ENCODE measurements around the gene LRFN2. TPM values are rescaled to one million over a fixed set of nuclear protein-coding genes. Genes with fewer than 3 reads are reported as not detected.

Gene LRFN2
- total RNA-seq, 1 donor from 2014 or later, result not detected

DNA sequence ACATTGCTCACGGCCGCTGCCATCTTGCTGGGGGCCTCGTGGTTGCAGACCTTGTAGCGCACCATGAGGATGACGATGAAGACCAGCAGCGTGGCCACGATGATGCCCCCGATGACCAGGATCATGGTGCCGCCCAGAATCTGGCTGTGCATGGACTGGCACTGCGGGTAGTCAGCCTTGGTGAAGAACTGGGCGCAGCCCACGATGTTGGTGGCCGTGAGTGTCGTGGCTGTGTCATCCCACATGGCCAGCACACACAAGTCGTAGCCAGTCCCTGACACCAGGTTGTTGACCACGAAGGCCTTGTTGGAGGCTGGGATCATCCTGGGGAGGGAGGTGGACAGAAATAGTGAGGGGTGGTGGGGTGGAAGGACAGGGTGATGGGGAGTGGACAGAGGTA is 194.6 kb downstream of the LRFN2 start:
- Histone ChIP-seq H3K4me1 (no peaks in the 10 kb centered on the region), H3K27me3 (no peaks in the 10 kb centered on the region), H3K36me3 (no peaks in the 10 kb centered on the region), H3K27ac (no peak overlapping the region), H3K9me3 (no peaks in the 10 kb centered on the region), H3K4me3 (no peak overlapping the region)
- TF ChIP-seq, protein P1, sequence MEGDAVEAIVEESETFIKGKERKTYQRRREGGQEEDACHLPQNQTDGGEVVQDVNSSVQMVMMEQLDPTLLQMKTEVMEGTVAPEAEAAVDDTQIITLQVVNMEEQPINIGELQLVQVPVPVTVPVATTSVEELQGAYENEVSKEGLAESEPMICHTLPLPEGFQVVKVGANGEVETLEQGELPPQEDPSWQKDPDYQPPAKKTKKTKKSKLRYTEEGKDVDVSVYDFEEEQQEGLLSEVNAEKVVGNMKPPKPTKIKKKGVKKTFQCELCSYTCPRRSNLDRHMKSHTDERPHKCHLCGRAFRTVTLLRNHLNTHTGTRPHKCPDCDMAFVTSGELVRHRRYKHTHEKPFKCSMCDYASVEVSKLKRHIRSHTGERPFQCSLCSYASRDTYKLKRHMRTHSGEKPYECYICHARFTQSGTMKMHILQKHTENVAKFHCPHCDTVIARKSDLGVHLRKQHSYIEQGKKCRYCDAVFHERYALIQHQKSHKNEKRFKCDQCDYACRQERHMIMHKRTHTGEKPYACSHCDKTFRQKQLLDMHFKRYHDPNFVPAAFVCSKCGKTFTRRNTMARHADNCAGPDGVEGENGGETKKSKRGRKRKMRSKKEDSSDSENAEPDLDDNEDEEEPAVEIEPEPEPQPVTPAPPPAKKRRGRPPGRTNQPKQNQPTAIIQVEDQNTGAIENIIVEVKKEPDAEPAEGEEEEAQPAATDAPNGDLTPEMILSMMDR (IDR thresholded peaks at IDR 0.05), result no peak
- intact Hi-C loops (cut with DNase I), result no loop called here
- DNase-seq (ENCODE audit: low spot score in 2 of 2), result no peak

DNA sequence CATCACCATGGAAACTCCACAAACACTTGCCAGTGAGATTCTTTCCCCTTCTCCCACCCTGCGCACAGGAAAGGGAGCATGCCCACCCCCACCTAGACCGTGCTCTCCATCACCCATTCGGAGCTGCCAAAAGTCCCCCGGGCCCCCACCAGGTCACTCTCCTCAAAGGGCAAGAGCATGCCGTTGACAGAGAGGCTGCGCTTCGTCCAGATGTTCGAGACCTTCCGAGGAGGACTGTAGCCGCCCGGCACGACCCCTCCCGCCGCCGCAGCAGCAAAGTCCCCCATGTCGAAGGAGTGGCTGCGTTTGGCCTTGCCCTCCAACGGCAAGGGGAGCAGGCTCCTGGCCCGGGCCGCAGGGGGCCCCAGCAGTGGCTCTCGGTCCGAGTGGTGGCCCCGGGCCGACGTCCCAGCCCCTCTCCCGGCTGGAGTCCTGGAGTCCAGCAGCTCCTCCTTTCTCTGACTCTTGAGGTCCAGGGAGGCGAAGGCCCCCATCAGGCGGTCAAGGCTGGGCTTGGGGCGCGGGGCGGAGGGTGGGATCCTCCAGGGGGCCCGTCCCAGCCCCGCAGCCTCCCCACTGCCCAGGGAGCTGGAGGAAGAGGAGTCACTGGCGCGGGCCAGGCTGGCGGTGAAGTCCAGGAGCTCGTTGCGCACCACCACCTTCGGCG is 195.2 kb downstream of the LRFN2 start:
- Histone ChIP-seq H3K9me3 (no peaks in the 10 kb centered on the region), H3K27me3 (no peaks in the 10 kb centered on the region), H3K27ac (no peak overlapping the region), H3K36me3 (no peaks in the 10 kb centered on the region), H3K4me1 (no peaks in the 10 kb centered on the region), H3K4me3 (no peak overlapping the region)
- DNase-seq (ENCODE audit: low spot score in 2 of 2), result no peak
- intact Hi-C loops (cut with DNase I), result no loop called here
- TF ChIP-seq, protein P1 (IDR thresholded peaks at IDR 0.05), result no peak

DNA sequence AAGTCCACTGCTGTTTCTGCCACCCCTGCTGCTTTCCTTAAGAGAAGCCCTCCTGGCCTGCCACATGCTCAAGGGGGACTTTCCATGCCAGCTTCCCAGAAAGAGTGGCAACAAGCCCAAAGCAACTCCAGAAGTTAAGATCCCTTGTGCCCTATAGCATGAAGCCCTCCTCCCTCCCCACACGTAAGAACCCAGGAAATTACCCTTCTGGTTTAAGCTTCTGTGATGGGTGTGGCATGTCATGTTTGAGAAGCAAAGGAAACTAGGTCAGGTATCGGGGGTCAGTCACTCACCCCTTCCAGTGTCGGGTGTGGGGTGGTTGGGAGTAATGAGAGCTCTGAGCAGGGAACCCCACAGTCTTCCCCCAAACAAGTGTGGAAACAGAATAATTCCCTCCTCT is 196.1 kb downstream of the LRFN2 start:
- no peaks in the 10 kb centered on the region for H3K36me3 ChIP-seq
- no peaks in the 10 kb centered on the region for H3K27me3 ChIP-seq
- H3K4me1 ChIP-seq, result no peaks in the 10 kb centered on the region
- TF ChIP-seq, protein P1 (IDR thresholded peaks at IDR 0.05), result no peak
- no peaks in the 10 kb centered on the region for H3K9me3 ChIP-seq
- intact Hi-C loops (cut with DNase I), result no loop called here
- H3K27ac ChIP-seq, result no peak overlapping the region
- DNase-seq (ENCODE audit: low spot score in 2 of 2), result no peak
- H3K4me3 ChIP-seq, result no peak overlapping the region

DNA sequence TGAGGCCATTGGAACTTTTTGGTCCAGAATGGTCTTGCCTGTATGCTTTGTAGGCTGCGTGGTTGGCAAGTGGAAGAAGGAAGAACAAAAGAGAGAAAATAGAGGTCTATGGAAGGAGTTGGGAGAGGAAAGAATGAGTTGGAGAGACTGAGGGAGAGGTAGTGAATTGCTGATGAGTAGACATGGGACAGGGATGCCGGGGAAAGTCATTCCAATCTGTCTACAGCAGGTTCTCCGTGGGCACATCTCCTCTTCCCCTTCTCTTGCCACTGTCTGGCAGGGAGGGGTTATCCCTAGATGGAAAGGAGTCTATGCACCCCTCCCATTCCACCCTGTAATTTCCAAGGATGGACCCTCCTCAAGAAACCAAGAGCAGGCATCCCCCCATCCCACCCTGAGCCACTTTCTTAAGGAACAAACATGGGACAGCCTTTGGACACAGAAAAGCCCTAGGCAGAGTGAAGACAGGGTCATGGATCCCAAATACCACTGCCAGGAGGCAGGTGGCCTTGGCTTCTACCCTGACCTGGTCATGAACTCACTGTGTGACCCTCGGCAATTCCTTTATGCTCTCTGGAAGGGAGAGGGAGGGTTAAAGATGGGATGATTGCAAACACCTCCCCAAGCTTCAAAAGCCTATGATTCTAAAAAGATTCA is 196.9 kb downstream of the LRFN2 start:
- H3K27ac ChIP-seq, result no peak overlapping the region
- no peaks in the 10 kb centered on the region for H3K4me1 ChIP-seq
- no peaks in the 10 kb centered on the region for H3K27me3 ChIP-seq
- H3K4me3 ChIP-seq, result no peak overlapping the region
- TF ChIP-seq, protein P1 (IDR thresholded peaks at IDR 0.05), result no peak
- no peaks in the 10 kb centered on the region for H3K36me3 ChIP-seq
- intact Hi-C loops (cut with DNase I), result no loop called here
- no peaks in the 10 kb centered on the region for H3K9me3 ChIP-seq
- no peak for DNase-seq (ENCODE audit: low spot score in 2 of 2)

DNA sequence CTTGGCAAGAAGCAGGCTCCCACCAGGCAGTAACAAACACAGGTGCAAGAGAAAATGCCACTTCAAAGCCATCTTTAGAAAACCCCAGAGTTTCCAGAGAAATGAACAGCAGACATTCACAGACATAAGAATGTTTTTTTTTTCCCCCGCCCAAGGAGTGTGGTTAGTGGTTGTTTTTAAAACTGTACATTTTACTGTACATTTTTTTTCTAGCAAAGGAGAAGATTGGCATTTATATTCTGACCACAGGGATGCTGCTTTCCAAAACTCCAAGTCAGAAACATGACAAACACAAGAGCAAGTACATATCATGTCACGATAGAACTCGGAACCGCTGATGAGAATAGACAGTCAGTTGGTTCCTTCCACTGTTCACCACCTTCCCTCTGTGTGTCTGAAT is 197.9 kb downstream of the LRFN2 start:
- Histone ChIP-seq H3K27ac (no peak overlapping the region), H3K9me3 (no peaks in the 10 kb centered on the region), H3K27me3 (no peaks in the 10 kb centered on the region), H3K36me3 (no peaks in the 10 kb centered on the region), H3K4me1 (no peaks in the 10 kb centered on the region), H3K4me3 (no peak overlapping the region)
- TF ChIP-seq, protein P1 (IDR thresholded peaks at IDR 0.05), result no peak
- no peak for DNase-seq (ENCODE audit: low spot score in 2 of 2)
- intact Hi-C loops (cut with DNase I), result no loop called here

All from ascending aorta (tissue), 2 donors.